GM21515 (cell line): Measurements from ENCODE around the gene GPR142.
"Not testable (repeated sequence)": the region's sequence is repeated elsewhere in the genome, so short reads cannot be mapped to it uniquely, and the experiment has no call there.

Experiments used
- ATAC-seq: cut with Tn5 transposase; IDR thresholded peaks from one replicate; pipeline ENCODE4 v1.9.1; 2021; ENCODE audit not compliant: unreplicated experiment

Gene GPR142

GRCh38 chr17:74390680-74391653 lies 23.7 kb downstream of the GPR142 start:
- ATAC-seq, result no peak

DNA sequence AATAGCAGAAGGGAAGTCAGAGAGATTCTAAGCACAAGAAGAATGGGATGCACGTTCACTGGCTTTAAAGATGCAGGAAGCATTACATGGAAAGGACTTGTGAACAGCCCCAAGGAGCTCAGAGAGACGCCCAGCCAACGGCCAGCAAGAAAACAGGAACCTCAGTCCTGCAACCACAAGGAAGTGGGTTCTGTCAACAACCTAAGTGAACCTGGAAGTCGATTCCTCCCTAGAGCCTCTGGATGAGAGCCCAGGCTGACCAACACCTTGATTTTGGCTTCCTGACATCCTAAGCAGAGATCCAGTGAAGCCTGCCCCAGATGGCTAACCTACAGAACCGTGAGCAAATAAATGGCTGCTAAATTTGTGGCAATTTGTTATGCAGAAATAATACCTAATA lies 24.5 kb downstream of the GPR142 start:
- ATAC-seq, result no peak

DNA sequence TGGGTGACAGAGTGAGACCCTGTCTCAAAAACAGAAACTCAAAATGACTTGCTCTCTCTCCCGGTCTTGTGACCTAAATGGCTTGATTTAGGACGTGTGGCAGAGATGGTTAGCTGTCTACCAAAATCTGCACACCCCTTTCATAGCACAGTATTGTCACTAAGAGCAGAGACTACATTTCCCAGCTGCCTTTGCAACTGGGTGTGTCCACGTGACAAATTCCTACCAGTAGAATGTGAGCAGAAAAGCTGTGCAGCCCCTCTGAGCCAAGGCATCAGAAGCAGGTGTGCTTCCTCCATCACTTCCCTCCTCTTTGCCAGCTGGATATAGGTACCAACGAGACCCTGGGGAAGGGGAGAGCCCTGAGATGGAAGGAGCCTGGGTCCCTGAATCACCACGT lies 25.5 kb downstream of the GPR142 start:
- ATAC-seq, result no peak

DNA sequence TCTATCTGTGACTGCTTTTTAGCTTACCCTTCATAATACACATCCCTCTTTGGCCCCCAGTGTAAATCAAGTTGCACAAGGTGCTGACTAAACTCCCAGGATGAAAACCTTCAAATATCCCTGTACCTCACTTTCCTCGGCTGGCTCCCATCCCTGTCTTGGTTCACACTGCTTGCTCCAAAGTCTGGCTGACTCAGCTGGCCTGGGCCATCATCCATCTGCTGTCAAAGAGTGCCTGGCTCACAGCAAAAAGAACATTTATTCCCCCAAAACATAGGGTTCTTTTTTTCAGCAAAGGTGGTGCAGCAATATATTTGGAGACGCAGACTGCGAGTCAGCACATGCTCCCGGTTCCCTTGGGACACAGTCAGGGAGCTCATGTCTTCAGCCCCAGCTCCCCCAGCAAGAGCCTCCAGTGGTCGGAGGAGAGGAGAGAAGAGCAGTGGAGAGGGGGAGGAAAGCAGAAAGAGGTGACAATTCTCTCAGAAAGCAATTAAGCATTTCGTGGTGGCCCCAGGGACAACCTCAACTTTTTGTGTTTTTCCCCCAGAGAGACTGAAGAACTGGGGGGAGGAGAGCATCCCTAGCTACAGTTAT lies 26.1 kb downstream of the GPR142 start:
- ATAC-seq, result no peak

DNA sequence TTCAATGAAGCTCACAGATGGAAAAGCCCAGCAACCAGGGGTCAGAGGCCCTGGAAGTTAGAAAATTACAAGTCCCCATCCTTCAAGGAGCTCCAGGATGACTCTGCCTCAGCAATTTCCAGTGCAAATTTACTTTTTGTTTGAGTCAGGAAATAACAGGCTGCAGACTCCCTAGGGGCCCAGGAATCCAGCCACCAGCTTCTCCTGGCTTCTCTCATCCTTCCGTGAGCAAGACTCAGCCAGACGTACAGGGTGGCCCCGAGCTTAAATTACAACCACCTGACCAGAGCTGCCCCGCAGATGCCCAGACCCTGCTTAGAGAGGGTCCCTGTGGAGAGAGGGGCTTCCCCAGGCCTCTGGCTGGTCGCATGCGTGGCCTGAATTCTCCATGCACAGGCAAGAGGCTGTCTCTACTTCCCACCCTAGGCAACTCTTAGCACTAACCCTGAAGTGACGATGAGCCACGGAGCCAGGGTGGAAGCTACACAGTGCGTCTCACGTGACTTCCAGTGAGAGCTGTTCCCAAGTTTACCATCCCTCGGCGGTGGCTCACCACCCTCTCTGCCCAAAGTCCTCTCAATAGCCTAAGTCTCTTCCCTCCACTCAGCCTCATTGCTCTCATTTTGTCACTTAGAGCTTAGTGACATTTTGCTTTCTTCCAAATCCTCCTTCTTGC lies 27.1 kb downstream of the GPR142 start:
- ATAC-seq, result no peak

- ATAC-seq, result no peak
These were observed 27.7 kb downstream of the GPR142 start for GRCh38 chr17:74394977-74395376.

DNA sequence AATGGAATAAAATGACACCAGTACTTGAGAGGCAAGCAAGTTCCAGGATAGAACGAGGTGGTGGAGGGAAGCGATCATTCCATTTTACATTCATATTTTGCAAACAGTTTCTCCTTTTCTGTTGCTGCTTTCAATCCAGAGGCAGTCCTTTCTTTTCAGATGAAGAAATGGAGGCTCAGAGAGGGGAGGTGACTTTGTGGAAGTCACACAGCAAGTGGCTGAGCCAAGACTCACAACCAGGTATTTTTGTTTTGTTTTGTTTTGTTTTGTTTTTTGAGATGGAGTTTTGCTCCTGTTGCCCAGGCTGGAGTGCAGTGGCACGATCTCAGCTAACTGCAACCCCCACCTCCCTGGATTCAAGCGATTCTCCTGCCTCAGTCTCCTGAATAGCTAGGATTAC lies 29.3 kb downstream of the GPR142 start:
- ATAC-seq, result no peak

- no peak for ATAC-seq
These were observed 34.7 kb downstream of the GPR142 start for GRCh38 chr17:74402048-74402447.

GRCh38 chr17:74403512-74404137 lies 36.3 kb downstream of the GPR142 start:
- no peak for ATAC-seq

GRCh38 chr17:74404218-74404617 lies 36.9 kb downstream of the GPR142 start:
- ATAC-seq, result no peak

- ATAC-seq, result no peak
These were observed 37.5 kb downstream of the GPR142 start for GRCh38 chr17:74404789-74405188.

- ATAC-seq, result not testable (repeated sequence)
These were observed 38.0 kb downstream of the GPR142 start for GRCh38 chr17:74405311-74405710.

- no peak for ATAC-seq
These were observed 40.1 kb downstream of the GPR142 start for GRCh38 chr17:74407384-74407783.

DNA sequence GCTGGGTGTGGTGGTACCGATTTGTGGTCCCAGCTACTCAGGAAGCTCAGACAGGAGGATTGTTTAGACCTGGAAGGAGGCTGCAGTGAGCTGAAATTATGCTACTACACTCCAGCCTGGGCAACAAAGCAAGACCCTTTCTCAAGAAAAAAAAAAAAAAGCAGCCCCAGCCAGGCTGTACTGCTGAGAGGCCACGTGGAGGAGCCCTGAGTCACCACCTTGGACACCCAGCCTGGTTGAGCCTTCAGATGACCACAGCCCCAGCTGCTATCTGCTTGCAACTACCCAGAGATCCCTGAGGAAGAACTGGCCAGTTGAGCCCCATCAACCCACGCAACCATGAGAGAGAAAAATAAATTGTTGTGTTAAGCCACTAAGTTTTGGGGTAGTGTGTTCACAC lies 41.0 kb downstream of the GPR142 start:
- ATAC-seq, result no peak

GRCh38 chr17:74408815-74409214 lies 41.5 kb downstream of the GPR142 start:
- ATAC-seq, result no peak

DNA sequence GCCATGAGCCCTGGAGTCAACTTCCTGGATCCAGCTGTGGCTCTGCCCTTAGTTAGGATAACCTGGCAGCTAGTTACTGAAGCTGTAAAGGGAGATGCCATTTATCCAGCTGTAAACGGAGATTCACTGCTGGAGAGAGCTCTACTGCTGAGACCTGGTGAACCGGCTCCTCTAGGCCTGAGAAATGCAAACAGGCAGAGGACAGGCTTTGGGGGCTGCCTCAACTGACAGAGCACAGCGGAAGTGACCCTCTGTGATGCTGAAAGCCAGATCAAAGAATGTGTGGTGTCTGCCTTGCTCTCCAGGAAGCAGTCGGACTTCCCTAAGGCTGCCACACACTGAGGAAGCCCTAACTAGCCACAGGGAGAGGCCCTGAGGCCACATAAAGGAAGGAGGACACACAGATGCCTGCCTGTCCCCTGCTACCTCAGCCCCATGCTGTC lies 42.7 kb downstream of the GPR142 start:
- ATAC-seq, result no peak

DNA sequence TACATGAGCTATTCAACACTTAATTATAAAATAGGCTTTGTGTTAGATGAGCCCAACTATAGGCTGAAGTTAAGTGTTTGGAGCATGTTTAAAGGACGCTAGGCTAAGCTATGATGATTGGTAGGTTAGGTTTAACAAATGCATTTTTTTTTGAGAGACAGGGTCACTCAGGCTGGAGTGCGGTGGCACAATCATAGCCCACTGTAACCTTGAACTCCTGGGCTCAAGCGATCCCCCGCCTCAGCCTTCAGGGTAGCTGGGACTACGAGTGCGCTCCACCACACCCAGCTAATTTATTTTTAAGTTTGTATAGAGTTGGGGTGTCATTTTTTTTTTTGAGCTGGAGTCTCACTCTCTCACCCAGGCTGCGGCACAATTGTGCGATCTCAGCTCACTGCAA lies 45.3 kb downstream of the GPR142 start:
- no peak for ATAC-seq

DNA sequence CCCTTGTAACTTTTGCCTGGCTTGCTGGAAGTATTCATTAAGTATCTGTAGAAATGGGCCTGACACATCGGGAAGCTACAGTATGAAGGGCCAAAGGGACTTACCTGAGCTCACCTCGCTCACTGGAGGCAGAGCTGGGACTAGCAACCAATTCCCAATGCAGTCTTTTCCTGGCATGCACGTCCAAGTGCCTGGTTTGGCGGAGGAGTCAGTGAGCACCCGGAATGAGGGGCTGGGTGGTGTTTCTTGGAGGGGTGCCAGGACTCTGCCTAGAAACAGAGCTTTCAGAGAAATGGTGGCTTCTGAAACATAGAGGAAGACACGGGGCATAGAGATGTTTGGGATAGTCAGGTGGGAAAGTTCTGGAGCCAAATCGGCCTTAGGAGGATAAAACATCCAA lies 46.2 kb downstream of the GPR142 start:
- no peak for ATAC-seq

GRCh38 chr17:74414510-74414909 lies 47.2 kb downstream of the GPR142 start:
- no peak for ATAC-seq

- no peak for ATAC-seq
These were observed 48.5 kb downstream of the GPR142 start for GRCh38 chr17:74415608-74416396.
